ENCODE results near the gene STK38L. TPM values are rescaled to one million over a fixed set of nuclear protein-coding genes. Genes with fewer than 3 reads are reported as not detected.

The STK38L gene
- total and polyA plus RNA-seq, 2 donors (not counting 1 experiment from before 2014, with no cell fraction given) = 16.5 to 19.9 TPM

GRCh38 chr12:27276275-27276674, 32.2 kb downstream of the STK38L start:
- no peak overlapping the region for H3K27ac ChIP-seq (ENCODE audit: insufficient read depth, low read length)
- H3K36me3 ChIP-seq (ENCODE audit: control insufficient read depth, insufficient read depth, low read length) = no peaks in the 10 kb centered on the region
- no peak overlapping the region for H3K9ac ChIP-seq (ENCODE audit: insufficient read depth, low read length)
- H3K9me3 ChIP-seq (ENCODE audit: control insufficient read depth, insufficient read depth, low read depth, low read length) = no peaks in the 10 kb centered on the region
- TF ChIP-seq, protein P1, sequence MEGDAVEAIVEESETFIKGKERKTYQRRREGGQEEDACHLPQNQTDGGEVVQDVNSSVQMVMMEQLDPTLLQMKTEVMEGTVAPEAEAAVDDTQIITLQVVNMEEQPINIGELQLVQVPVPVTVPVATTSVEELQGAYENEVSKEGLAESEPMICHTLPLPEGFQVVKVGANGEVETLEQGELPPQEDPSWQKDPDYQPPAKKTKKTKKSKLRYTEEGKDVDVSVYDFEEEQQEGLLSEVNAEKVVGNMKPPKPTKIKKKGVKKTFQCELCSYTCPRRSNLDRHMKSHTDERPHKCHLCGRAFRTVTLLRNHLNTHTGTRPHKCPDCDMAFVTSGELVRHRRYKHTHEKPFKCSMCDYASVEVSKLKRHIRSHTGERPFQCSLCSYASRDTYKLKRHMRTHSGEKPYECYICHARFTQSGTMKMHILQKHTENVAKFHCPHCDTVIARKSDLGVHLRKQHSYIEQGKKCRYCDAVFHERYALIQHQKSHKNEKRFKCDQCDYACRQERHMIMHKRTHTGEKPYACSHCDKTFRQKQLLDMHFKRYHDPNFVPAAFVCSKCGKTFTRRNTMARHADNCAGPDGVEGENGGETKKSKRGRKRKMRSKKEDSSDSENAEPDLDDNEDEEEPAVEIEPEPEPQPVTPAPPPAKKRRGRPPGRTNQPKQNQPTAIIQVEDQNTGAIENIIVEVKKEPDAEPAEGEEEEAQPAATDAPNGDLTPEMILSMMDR (conservative IDR thresholded peaks at IDR 0.05 in 1 of 2, IDR thresholded peaks at IDR 0.05 in 1 of 2; ENCODE audit: low read depth in 1 of 2, low read length in 2 of 2) = no peak
- no peak for TF ChIP-seq EZH2 (IDR thresholded peaks at IDR 0.05; ENCODE audit: low read length, missing control alignments)
- DNase-seq (ENCODE audit: low read depth in 2 of 2) = no peak
- no peak overlapping the region for H3K4me2 ChIP-seq (ENCODE audit: extremely low read depth, insufficient read depth, low read length)
- H2AFZ ChIP-seq (ENCODE audit: low read length) = no peak overlapping the region
- no peaks in the 10 kb centered on the region for H4K20me1 ChIP-seq (ENCODE audit: control insufficient read depth, extremely low read depth, insufficient read depth, low read length)
- peaks cover 4% of the 10 kb centered on the region for H3K4me1 ChIP-seq (ENCODE audit: control insufficient read depth, extremely low read depth, insufficient read depth, low read length)
- H3K4me3 ChIP-seq (replicated peaks in 1 of 4; ENCODE audit: control extremely low read depth in 1 of 4, insufficient read depth in 1 of 4, low read depth in 3 of 4, low read length in 4 of 4) = no peak overlapping the region
- no peaks in the 10 kb centered on the region for H3K27me3 ChIP-seq (ENCODE audit: control insufficient read depth, insufficient read depth, low read length)
- H3K79me2 ChIP-seq (ENCODE audit: control insufficient read depth, insufficient read depth, low read length) = no peaks in the 10 kb centered on the region

DNA sequence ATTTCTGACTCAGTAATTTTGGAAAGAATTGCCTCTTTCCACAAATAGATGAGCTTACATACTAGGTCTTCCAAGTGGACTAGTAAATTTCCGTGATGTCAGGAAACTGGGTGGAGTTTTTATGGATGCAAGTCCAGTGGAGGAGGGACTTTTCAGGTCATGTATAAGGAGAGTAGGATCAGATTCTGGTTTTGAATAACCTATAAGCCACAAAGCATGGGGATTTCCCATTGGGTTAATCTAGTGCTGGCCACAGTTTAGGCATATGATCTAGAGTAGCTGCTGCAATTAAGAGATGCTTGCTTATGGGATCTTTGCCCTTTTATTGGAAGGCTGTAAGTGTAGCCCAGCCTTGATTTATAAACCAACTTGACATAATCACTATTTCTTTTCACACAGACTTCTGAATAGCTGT, 33.8 kb downstream of the STK38L start:
- Histone ChIP-seq H2AFZ (ENCODE audit: low read length) (no peak overlapping the region), H3K9me3 (ENCODE audit: control insufficient read depth, insufficient read depth, low read depth, low read length) (no peaks in the 10 kb centered on the region), H3K79me2 (ENCODE audit: control insufficient read depth, insufficient read depth, low read length) (no peaks in the 10 kb centered on the region), H3K27me3 (ENCODE audit: control insufficient read depth, insufficient read depth, low read length) (no peaks in the 10 kb centered on the region), H3K4me2 (ENCODE audit: extremely low read depth, insufficient read depth, low read length) (no peak overlapping the region), H3K27ac (ENCODE audit: insufficient read depth, low read length) (peak overlapping the region; percentile 11), H4K20me1 (ENCODE audit: control insufficient read depth, extremely low read depth, insufficient read depth, low read length) (no peaks in the 10 kb centered on the region), H3K9ac (ENCODE audit: insufficient read depth, low read length) (no peak overlapping the region), H3K4me1 (ENCODE audit: control insufficient read depth, extremely low read depth, insufficient read depth, low read length) (peaks cover 4% of the 10 kb centered on the region), H3K4me3 (replicated peaks in 1 of 4; ENCODE audit: control extremely low read depth in 1 of 4, insufficient read depth in 1 of 4, low read depth in 3 of 4, low read length in 4 of 4) (no peak overlapping the region), H3K36me3 (ENCODE audit: control insufficient read depth, insufficient read depth, low read length) (no peaks in the 10 kb centered on the region)
- peak; percentile 90 to 96 for DNase-seq (ENCODE audit: low read depth in 2 of 2)
- TF ChIP-seq, protein P1 (conservative IDR thresholded peaks at IDR 0.05 in 1 of 2, IDR thresholded peaks at IDR 0.05 in 1 of 2; ENCODE audit: low read depth in 1 of 2, low read length in 2 of 2) = no peak
- TF ChIP-seq EZH2 (IDR thresholded peaks at IDR 0.05; ENCODE audit: low read length, missing control alignments) = no peak

- no peak overlapping the region for H3K4me2 ChIP-seq (ENCODE audit: extremely low read depth, insufficient read depth, low read length)
- no peaks in the 10 kb centered on the region for H3K36me3 ChIP-seq (ENCODE audit: control insufficient read depth, insufficient read depth, low read length)
- H3K9me3 ChIP-seq (ENCODE audit: control insufficient read depth, insufficient read depth, low read depth, low read length) = no peaks in the 10 kb centered on the region
- H3K27ac ChIP-seq (ENCODE audit: insufficient read depth, low read length) = no peak overlapping the region
- no peaks in the 10 kb centered on the region for H3K27me3 ChIP-seq (ENCODE audit: control insufficient read depth, insufficient read depth, low read length)
- no peak overlapping the region for H3K9ac ChIP-seq (ENCODE audit: insufficient read depth, low read length)
- no peaks in the 10 kb centered on the region for H3K79me2 ChIP-seq (ENCODE audit: control insufficient read depth, insufficient read depth, low read length)
- H4K20me1 ChIP-seq (ENCODE audit: control insufficient read depth, extremely low read depth, insufficient read depth, low read length) = no peaks in the 10 kb centered on the region
- H2AFZ ChIP-seq (ENCODE audit: low read length) = no peak overlapping the region
- TF ChIP-seq EZH2 (IDR thresholded peaks at IDR 0.05; ENCODE audit: low read length, missing control alignments) = no peak
- TF ChIP-seq, protein P1 (conservative IDR thresholded peaks at IDR 0.05 in 1 of 2, IDR thresholded peaks at IDR 0.05 in 1 of 2; ENCODE audit: low read depth in 1 of 2, low read length in 2 of 2) = no peak
- no peak overlapping the region for H3K4me3 ChIP-seq (replicated peaks in 1 of 4; ENCODE audit: control extremely low read depth in 1 of 4, insufficient read depth in 1 of 4, low read depth in 3 of 4, low read length in 4 of 4)
- DNase-seq (ENCODE audit: low read depth in 2 of 2) = peak in 1 of 2 donors; percentile 33
- peaks cover 4% of the 10 kb centered on the region for H3K4me1 ChIP-seq (ENCODE audit: control insufficient read depth, extremely low read depth, insufficient read depth, low read length)
Measured at GRCh38 chr12:27279826-27280225, 35.7 kb downstream of the STK38L start.

All from fibroblast of lung (primary cell).